ENCODE measurements around the gene CRTC1. TPM values are rescaled to one million over a fixed set of nuclear protein-coding genes. Genes with fewer than 3 reads are reported as not detected.

CRTC1 gene
- total and polyA plus RNA-seq, 2 of the 13 experiments (the other 11 are each of a cell fraction or from before 2014, with no cell fraction given) = 2.0 to 2.7 TPM

GRCh38 chr19:18754501-18754900 is 71.0 kb downstream of the CRTC1 start:
- Histone ChIP-seq H3K4me1 (ENCODE audit: insufficient read depth, low read length) (peaks cover 11% of the 10 kb centered on the region), H2AFZ (ENCODE audit: low read length) (no peak overlapping the region), H3K36me3 (replicated peaks in 1 of 2; ENCODE audit: control insufficient read depth in 1 of 2, insufficient read depth in 2 of 2, low read length in 2 of 2) (peaks cover 1 to 7% of the 10 kb centered on the region in 2 experiments; a peak in 3 of 5 replicates), H3K9ac (ENCODE audit: insufficient read depth, low read depth, low read length) (no peak overlapping the region), H3K79me2 (ENCODE audit: insufficient read depth, low read length) (no peaks in the 10 kb centered on the region), H3K4me3 (replicated peaks in 1 of 3; ENCODE audit: insufficient read depth in 1 of 3, low read depth in 2 of 3, low read length in 3 of 3) (no peak overlapping the region), H3K27ac (ENCODE audit: extremely low read length, insufficient read depth, low read length) (no peak overlapping the region), H3K4me2 (ENCODE audit: low read depth, low read length) (no peak overlapping the region), H3K27me3 (ENCODE audit: control insufficient read depth in 1 of 2, insufficient read depth in 2 of 2, low read length in 2 of 2) (no peaks in the 10 kb centered on the region), H4K20me1 (ENCODE audit: insufficient read depth, low read length) (no peaks in the 10 kb centered on the region), H3K9me3 (ENCODE audit: low read length) (no peaks in the 10 kb centered on the region)
- ATAC-seq (no peak), DNase-seq (ENCODE audit: low spot score) (no peak), FAIRE-seq (no peak)
- WGBS (ENCODE audit: low lambda C conversion rate) = 88% methylated on average over 4 of the region's 4 CpGs
- intact Hi-C loops (cut with micrococcal nuclease; ENCODE audit: unreplicated experiment) = no loop called here
- BruUV-seq (replicated peaks) = no TSS peak
- TF ChIP-seq LCORL (IDR thresholded peaks at IDR 0.05) = no peak
- TF ChIP-seq LCORL (CRISPR knock-in tag; IDR thresholded peaks at IDR 0.05) = no peak
- TF ChIP-seq, protein P1, sequence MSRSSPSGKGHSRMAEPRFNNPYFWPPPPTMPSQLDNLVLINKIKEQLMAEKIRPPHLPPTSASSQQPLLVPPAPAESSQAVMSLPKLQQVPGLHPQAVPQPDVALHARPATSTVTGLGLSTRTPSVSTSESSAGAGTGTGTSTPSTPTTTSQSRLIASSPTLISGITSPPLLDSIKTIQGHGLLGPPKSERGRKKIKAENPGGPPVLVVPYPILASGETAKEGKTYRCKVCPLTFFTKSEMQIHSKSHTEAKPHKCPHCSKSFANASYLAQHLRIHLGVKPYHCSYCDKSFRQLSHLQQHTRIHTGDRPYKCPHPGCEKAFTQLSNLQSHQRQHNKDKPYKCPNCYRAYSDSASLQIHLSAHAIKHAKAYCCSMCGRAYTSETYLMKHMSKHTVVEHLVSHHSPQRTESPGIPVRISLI (CRISPR knock-in tag; IDR thresholded peaks at IDR 0.05; ENCODE audit: borderline replicate concordance) = no peak
- ChIA-PET POLR2A (interaction anchor here (1.8 kb wide), 1 partner anchor 14 kb away, joined by 4 read pairs; no protein-coding TSS in a partner anchor), CTCF (ENCODE audit: low intra/inter-chr PET ratio, low total read pairs) (no interaction called here)
- in situ Hi-C loops (cut with HindIII; ENCODE audit: extremely low pct_ligation_motif_present, low pct_unique_long_range_greater_than_20kb) = no loop called here

DNA sequence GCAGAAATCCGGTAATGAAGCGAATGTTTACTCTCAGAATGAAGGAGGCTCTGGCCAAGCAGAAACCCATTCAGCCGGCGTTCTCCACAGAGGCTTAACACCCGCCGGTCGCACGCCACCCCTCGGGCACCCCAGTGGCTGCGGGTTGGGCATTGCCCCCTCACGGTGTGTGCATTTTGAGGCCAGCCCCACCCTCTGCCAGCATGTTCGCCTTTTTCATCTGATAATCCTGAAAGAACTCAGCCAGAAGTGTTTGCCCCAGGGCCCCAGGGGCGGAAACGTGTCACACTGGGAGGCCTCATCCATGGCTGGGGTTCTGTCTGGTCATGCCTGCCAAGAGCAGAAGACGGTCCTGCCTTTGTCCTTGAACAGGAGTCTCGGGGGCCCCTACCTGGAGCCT is 73.4 kb downstream of the CRTC1 start:
- Histone ChIP-seq H4K20me1 (ENCODE audit: insufficient read depth, low read length) (no peaks in the 10 kb centered on the region), H3K79me2 (ENCODE audit: insufficient read depth, low read length) (no peaks in the 10 kb centered on the region), H3K4me2 (ENCODE audit: low read depth, low read length) (no peak overlapping the region), H3K9ac (ENCODE audit: insufficient read depth, low read depth, low read length) (no peak overlapping the region), H3K4me3 (replicated peaks in 1 of 3; ENCODE audit: insufficient read depth in 1 of 3, low read depth in 2 of 3, low read length in 3 of 3) (no peak overlapping the region), H3K9me3 (ENCODE audit: low read length) (no peaks in the 10 kb centered on the region), H3K27me3 (ENCODE audit: control insufficient read depth in 1 of 2, insufficient read depth in 2 of 2, low read length in 2 of 2) (no peaks in the 10 kb centered on the region), H3K4me1 (ENCODE audit: insufficient read depth, low read length) (peaks cover 13% of the 10 kb centered on the region), H2AFZ (ENCODE audit: low read length) (no peak overlapping the region), H3K27ac (ENCODE audit: extremely low read length, insufficient read depth, low read length) (no peak overlapping the region), H3K36me3 (replicated peaks in 1 of 2; ENCODE audit: control insufficient read depth in 1 of 2, insufficient read depth in 2 of 2, low read length in 2 of 2) (no peaks in the 10 kb centered on the region; a peak in 2 of 5 replicates)
- ChIA-PET CTCF (ENCODE audit: low intra/inter-chr PET ratio, low total read pairs) (no interaction called here), POLR2A (no interaction called here)
- 81% methylated on average over 14 of the region's 16 CpGs for WGBS (ENCODE audit: low lambda C conversion rate)
- no peak for FAIRE-seq
- ATAC-seq = no peak
- in situ Hi-C loops (cut with HindIII; ENCODE audit: extremely low pct_ligation_motif_present, low pct_unique_long_range_greater_than_20kb) (no loop called here), intact Hi-C loops (cut with micrococcal nuclease; ENCODE audit: unreplicated experiment) (no loop called here)
- TSS peak; percentile 31 for BruUV-seq (replicated peaks)
- no peak for DNase-seq (ENCODE audit: low spot score)
- TF ChIP-seq NR2C2 (CRISPR knock-in tag; IDR thresholded peaks at IDR 0.05; ENCODE audit: borderline replicate concordance) (no peak), PCBP2 (optimal IDR thresholded peaks at IDR 0.05; ENCODE audit: low read depth, low read length, poor library complexity, severe bottlenecking) (no peak), ZKSCAN5 (CRISPR knock-in tag; IDR thresholded peaks at IDR 0.05) (no peak), HNRNPL (IDR thresholded peaks at IDR 0.05; ENCODE audit: low read depth, low read length) (peak; percentile 49; the same call in 1 of the 2 replicates)
- TF ChIP-seq, protein P2, sequence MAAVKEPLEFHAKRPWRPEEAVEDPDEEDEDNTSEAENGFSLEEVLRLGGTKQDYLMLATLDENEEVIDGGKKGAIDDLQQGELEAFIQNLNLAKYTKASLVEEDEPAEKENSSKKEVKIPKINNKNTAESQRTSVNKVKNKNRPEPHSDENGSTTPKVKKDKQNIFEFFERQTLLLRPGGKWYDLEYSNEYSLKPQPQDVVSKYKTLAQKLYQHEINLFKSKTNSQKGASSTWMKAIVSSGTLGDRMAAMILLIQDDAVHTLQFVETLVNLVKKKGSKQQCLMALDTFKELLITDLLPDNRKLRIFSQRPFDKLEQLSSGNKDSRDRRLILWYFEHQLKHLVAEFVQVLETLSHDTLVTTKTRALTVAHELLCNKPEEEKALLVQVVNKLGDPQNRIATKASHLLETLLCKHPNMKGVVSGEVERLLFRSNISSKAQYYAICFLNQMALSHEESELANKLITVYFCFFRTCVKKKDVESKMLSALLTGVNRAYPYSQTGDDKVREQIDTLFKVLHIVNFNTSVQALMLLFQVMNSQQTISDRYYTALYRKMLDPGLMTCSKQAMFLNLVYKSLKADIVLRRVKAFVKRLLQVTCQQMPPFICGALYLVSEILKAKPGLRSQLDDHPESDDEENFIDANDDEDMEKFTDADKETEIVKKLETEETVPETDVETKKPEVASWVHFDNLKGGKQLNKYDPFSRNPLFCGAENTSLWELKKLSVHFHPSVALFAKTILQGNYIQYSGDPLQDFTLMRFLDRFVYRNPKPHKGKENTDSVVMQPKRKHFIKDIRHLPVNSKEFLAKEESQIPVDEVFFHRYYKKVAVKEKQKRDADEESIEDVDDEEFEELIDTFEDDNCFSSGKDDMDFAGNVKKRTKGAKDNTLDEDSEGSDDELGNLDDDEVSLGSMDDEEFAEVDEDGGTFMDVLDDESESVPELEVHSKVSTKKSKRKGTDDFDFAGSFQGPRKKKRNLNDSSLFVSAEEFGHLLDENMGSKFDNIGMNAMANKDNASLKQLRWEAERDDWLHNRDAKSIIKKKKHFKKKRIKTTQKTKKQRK (IDR thresholded peaks at IDR 0.05; ENCODE audit: low read length) = no peak
- TF ChIP-seq, protein P3, sequence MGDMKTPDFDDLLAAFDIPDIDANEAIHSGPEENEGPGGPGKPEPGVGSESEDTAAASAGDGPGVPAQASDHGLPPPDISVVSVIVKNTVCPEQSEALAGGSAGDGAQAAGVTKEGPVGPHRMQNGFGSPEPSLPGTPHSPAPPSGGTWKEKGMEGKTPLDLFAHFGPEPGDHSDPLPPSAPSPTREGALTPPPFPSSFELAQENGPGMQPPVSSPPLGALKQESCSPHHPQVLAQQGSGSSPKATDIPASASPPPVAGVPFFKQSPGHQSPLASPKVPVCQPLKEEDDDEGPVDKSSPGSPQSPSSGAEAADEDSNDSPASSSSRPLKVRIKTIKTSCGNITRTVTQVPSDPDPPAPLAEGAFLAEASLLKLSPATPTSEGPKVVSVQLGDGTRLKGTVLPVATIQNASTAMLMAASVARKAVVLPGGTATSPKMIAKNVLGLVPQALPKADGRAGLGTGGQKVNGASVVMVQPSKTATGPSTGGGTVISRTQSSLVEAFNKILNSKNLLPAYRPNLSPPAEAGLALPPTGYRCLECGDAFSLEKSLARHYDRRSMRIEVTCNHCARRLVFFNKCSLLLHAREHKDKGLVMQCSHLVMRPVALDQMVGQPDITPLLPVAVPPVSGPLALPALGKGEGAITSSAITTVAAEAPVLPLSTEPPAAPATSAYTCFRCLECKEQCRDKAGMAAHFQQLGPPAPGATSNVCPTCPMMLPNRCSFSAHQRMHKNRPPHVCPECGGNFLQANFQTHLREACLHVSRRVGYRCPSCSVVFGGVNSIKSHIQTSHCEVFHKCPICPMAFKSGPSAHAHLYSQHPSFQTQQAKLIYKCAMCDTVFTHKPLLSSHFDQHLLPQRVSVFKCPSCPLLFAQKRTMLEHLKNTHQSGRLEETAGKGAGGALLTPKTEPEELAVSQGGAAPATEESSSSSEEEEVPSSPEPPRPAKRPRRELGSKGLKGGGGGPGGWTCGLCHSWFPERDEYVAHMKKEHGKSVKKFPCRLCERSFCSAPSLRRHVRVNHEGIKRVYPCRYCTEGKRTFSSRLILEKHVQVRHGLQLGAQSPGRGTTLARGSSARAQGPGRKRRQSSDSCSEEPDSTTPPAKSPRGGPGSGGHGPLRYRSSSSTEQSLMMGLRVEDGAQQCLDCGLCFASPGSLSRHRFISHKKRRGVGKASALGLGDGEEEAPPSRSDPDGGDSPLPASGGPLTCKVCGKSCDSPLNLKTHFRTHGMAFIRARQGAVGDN (CRISPR knock-in tag; IDR thresholded peaks at IDR 0.05) = peak; percentile 50; the same call in 1 of the 2 replicates

All from HepG2 (cell line).